GM06990 (cell line): ENCODE measurements around the gene DLL4.

Experiments used
- DNase-seq: peaks from one replicate; pipeline ENCODE4 v3.0.0-alpha.2; 2011; ENCODE audit not compliant: insufficient read length; ENCODE audit errors: extremely low read depth
- H3K27me3 ChIP-seq: replicated peaks from 2 replicates; pipeline ENCODE4 v1.6.0; 2011; ENCODE audit warnings: low read length; ENCODE audit not compliant: control insufficient read depth, insufficient read depth
- H3K36me3 ChIP-seq: 2 replicates; pipeline ENCODE4 v1.5.1; 2011; ENCODE audit warnings: low read length; ENCODE audit not compliant: control insufficient read depth, insufficient read depth
- H3K4me3 ChIP-seq: replicated peaks from 2 replicates; pipeline ENCODE4 v1.5.1; 2011; ENCODE audit warnings: low read depth, mild to moderate bottlenecking, control low read depth, low read length
- CTCF ChIP-seq: IDR thresholded peaks from 2 replicates; pipeline ENCODE4 v1.5.1; 2011; ENCODE audit warnings: low read length, control low read depth, mild to moderate bottlenecking, inconsistent platforms; ENCODE audit not compliant: insufficient read depth, poor library complexity, severe bottlenecking

The DLL4 gene

GRCh38 chr15:40928821-40929659, at the start of gene DLL4:
TSS of gene DLL4 (plus strand) at chr15:40929340. CDS start at chr15:40929669, 329 bp downstream.
- Histone ChIP-seq H3K4me3 (peak within 1 kb of the TSS; percentile 56), H3K27me3 (peaks cover 4% of the 10 kb centered on the region; the same call in 1 of the 2 replicates), H3K36me3 (no peaks in the 10 kb centered on the region)
- peak; percentile 59 for DNase-seq
- TF ChIP-seq CTCF, result no peak

GRCh38 chr15:40879609-40880008, 49.5 kb upstream of the DLL4 start:
- no peaks in the 10 kb centered on the region for H3K36me3 ChIP-seq
- no peak for TF ChIP-seq CTCF
- DNase-seq, result no peak
- H3K27me3 ChIP-seq, result no peaks in the 10 kb centered on the region
- H3K4me3 ChIP-seq, result no peak overlapping the region

- Histone ChIP-seq H3K36me3 (no peaks in the 10 kb centered on the region), H3K27me3 (no peaks in the 10 kb centered on the region), H3K4me3 (no peak overlapping the region)
- TF ChIP-seq CTCF, result no peak
- no peak for DNase-seq
Measured at GRCh38 chr15:40881351-40881750, 47.8 kb upstream of the DLL4 start.

- no peak for TF ChIP-seq CTCF
Measured at GRCh38 chr15:40886586-40886985, 42.6 kb upstream of the DLL4 start.

GRCh38 chr15:40889112-40889511, 40.0 kb upstream of the DLL4 start:
- no peak for DNase-seq
- Histone ChIP-seq H3K36me3 (no peaks in the 10 kb centered on the region), H3K4me3 (no peak overlapping the region), H3K27me3 (no peaks in the 10 kb centered on the region)
- no peak for TF ChIP-seq CTCF

More at GRCh38 chr15:40886586-40886985, 42.6 kb upstream of the DLL4 start:
- Histone ChIP-seq H3K36me3 (no peaks in the 10 kb centered on the region), H3K27me3 (no peaks in the 10 kb centered on the region), H3K4me3 (no peak overlapping the region)
- DNase-seq, result no peak
